Fibroblast of skin of left biceps (primary cell): ENCODE results near the gene BAG3.

Experiments used
- DNase-seq, 2 experiments: peaks; one replicate each; pipeline ENCODE4 v3.0.0-alpha.2; 2013; ENCODE audit warnings: low read depth in 2 of 2

The BAG3 gene

GRCh38 chr10:119666709-119667004 is 15.5 kb downstream of the BAG3 start:
- no peak for DNase-seq

DNA sequence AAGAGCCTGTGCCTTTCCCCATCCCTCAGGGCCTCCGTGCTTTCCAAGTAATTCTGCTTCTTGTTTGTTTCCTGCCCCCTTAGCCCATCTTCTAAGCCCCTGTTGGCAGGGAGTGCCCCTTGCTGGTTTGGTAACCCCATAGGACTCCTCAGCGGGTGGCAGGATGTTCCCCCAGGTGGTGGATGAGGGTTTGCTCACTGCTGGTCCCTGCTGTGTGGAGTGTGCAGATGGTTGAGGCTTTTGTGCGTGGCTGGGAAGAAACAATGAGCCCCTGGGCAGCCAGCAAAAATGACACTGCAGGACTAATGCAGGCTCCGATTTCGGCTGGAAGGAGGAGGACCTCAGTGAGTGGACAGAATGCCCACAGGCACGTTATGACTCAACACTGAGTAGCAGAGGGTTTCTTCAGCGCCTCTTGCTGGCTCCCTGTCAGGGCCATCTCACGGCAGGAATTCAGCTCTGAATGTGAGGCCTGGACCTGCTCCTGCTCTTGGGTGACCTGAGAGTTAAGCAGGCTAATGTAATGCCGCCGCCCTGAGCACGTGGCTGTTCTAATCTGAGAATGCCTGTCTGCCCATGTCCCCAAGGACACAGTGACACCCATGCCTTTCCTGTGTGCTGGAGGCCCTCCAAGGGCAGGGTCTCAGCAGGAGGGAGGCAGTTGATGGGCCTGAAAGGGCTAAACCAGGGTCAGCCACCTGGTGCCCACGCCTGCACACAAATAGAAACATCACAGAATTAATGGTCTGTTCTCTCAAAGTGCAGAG is 16.6 kb downstream of the BAG3 start:
- DNase-seq, result peak; percentile 50 to 51

- DNase-seq, result no peak
Measured at GRCh38 chr10:119668461-119668860, 17.3 kb downstream of the BAG3 start.

- no peak for DNase-seq
Measured at GRCh38 chr10:119669331-119669730, 18.2 kb downstream of the BAG3 start.

DNA sequence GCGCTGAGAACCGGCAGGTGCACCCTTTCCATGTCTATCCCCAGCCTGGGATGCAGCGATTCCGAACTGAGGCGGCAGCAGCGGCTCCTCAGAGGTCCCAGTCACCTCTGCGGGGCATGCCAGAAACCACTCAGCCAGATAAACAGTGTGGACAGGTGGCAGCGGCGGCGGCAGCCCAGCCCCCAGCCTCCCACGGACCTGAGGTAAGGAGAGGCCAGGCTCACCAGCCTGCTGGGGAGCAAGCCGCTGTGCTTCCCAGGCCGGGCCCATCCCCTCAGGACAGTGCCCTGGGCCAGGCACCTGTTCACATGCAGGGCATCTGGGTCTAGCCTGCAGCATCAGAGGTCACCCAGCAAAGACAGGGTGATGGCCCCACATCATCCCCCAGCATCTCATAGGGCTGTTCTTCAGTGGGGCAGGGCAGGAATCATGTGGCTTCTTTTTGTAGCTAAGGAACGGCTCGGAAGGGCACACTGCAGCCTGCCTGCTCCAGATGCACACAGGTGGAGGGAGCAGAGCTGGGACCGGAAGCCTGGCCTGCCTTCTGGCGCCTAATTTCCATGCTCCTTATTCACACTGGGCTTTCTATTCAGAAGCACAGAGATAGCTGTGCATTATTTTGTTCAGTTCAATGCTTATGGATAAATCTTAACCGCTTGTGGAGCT is 18.9 kb downstream of the BAG3 start:
- DNase-seq, result no peak

DNA sequence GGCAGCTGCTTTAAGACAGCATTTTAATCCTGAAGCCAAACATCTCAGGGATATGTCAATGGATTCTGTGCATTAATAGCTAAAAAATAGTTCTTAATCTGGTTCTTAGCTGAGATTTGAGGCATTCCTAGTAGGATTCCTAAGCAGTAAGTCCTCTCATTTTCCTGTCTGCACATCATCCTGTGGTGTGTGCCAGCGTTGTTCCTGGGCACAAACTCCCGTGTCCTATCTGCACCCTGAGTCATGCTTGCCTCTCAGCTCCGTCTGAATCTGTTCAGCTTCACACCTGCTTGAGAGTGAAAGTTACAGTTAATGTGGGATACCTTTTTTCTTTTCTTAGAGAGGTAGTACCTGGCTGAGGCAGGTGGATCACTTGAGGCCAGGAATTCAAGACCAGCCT is 19.5 kb downstream of the BAG3 start:
- no peak for DNase-seq

GRCh38 chr10:119671381-119671780 is 20.2 kb downstream of the BAG3 start:
- DNase-seq, result no peak

DNA sequence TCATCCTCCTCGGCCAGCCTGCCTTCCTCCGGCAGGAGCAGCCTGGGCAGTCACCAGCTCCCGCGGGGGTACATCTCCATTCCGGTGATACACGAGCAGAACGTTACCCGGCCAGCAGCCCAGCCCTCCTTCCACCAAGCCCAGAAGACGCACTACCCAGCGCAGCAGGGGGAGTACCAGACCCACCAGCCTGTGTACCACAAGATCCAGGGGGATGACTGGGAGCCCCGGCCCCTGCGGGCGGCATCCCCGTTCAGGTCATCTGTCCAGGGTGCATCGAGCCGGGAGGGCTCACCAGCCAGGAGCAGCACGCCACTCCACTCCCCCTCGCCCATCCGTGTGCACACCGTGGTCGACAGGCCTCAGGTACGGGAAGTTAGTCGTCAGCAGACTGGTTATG is 21.1 kb downstream of the BAG3 start:
- no peak for DNase-seq

GRCh38 chr10:119673271-119673670 is 22.1 kb downstream of the BAG3 start:
- DNase-seq, result no peak

DNA sequence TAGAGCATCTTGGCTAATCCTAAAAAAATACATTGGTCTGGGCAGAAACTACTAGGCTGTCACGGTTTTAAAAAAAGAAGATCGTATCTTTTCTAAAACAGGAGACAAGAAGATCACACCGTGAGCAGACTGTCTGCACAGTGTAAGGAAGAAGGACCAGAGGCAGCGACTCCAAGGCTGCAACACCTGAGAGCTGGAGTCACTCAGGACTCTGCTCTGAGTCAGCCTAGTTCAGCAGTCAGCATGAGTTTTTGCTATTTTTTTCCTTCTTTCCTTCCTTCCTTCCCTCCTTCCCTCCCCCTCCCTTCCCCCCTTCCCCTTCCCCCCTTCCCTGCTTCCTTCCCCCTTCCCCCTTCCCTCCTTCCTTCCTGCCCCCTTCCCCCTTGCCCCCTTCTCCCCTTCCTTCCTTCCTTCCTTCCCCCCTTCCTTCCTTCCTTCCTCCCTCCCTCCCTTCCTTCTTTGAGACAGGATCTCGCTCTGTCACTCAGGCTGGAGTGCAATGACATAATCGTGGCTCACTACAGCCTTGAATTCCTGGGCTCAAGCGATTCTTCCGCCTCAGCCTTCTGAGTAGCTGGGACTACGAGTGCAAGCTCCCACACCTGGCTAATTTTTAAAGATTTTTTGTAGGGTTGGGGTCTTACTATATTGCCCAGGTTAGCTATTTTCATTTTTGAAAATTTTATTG is 24.4 kb downstream of the BAG3 start:
- DNase-seq, result no peak

- DNase-seq, result no peak
Measured at GRCh38 chr10:119677126-119677525, 25.9 kb downstream of the BAG3 start.

GRCh38 chr10:119677904-119678755 is 26.9 kb downstream of the BAG3 start:
- no peak for DNase-seq

DNA sequence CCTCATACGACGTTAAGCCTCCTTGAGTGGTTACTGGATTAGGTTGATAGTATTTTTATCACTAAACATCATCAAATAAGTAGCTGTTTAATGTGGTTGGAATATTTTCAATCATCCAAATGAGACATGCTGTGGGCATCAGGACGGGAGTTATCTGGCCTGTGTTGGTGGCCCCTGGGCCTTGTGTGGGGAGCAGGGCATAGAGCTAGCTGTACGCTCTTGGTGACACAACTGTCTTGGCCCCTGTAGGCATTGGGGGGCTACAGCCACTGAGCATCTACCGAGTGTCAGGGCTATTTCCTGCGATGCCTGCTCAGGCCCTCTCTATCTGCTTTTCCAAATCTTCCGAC is 28.3 kb downstream of the BAG3 start:
- no peak for DNase-seq

DNA sequence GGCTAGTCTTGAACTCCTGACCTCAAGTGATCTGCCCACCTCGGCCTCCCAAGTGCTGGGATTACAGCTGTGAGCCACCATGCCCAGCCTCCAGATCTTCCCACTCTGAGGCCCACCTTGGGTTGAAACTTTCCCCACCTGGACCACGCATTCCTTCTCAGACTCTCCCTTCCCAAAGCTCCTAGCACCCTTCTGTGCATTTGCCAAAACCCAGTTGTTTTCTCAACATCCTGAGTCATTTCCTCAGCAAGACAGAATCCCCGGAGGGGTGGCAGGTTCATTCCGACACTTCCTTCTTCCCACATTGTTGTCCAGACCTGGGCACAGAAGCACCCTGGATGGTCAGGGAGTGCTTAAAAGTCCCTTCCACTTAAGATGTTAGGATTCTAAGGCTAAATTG is 28.9 kb downstream of the BAG3 start:
- DNase-seq, result no peak

- no peak for DNase-seq
Measured at GRCh38 chr10:119680650-119681081, 29.5 kb downstream of the BAG3 start.

- DNase-seq, result peak; percentile 59 to 60
Measured at GRCh38 chr10:119686465-119687191, 35.4 kb downstream of the BAG3 start.

- DNase-seq, result no peak
Measured at GRCh38 chr10:119687192-119688032, 36.2 kb downstream of the BAG3 start.

GRCh38 chr10:119688033-119688508 is 36.9 kb downstream of the BAG3 start:
- no peak for DNase-seq

GRCh38 chr10:119689016-119689580 is 37.9 kb downstream of the BAG3 start:
- DNase-seq, result no peak

DNA sequence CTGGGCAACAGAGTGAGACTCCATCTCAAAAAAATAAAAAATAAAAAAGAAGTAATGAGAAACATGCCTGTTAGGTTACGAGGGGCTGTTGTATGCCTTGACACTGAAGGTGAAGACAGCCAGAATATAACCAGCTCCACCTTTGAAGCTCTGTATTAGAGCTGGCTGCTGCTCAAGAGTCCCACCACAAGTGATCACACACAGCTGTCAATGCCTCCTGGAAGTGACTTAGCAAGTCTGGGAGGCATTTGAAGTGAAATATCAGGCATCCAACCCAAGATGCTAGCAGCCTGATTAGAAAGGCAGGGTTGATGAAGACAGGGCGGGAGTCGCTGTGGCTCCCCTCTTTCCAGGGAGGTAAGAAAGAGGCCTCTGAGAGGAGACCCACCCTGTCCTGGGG is 40.5 kb downstream of the BAG3 start:
- no peak for DNase-seq
